ENCODE measurements around the gene VWA8.
"Not testable (repeated sequence)": the region's sequence is repeated elsewhere in the genome, so short reads cannot be mapped to it uniquely, and the experiment has no call there.

The VWA8 gene

DNA sequence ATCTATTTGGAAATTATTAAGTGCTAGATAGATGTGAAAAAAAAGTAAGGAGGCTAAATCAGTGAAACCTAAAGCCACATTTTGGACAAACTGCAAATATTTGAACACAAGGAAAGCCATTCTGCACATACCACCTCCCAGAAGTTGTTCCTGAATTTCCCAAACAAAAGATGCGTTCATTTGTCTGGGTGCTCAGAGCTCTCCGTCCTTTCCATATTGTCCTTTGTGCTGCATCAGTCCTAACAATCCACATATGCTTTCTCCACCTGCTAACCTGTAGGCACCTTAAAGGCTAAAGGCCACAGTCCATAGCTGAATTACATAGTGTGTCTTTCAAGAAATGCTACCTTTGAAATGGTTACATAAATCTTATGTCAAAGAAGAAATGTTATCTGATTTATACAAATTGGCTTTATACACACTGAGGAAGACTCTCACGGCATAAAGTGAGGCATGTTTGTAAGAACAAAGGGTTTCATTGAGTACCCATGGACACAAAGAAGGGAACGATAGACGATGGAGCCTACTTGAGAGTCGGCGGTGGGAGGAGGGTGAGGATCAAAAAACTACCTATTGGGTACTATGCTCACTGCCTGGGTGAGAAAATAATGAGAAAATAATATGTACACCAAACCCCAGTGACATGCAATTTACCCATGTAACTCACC, 321.5 kb downstream of the VWA8 start:
- H3K27me3 ChIP-seq (ENCODE audit: low read depth, low read length), result no peaks in the 10 kb centered on the region
- H3K4me3 ChIP-seq (ENCODE audit: low read length), result no peak overlapping the region
- H3K9me3 ChIP-seq (ENCODE audit: insufficient read depth, low read length), result no peaks in the 10 kb centered on the region
- H3K4me1 ChIP-seq (ENCODE audit: low read length), result no peaks in the 10 kb centered on the region
- no peak overlapping the region for H3K9ac ChIP-seq (ENCODE audit: low read length)
- no peak overlapping the region for H3K4me2 ChIP-seq (ENCODE audit: low read length)
- TF ChIP-seq, protein P1, sequence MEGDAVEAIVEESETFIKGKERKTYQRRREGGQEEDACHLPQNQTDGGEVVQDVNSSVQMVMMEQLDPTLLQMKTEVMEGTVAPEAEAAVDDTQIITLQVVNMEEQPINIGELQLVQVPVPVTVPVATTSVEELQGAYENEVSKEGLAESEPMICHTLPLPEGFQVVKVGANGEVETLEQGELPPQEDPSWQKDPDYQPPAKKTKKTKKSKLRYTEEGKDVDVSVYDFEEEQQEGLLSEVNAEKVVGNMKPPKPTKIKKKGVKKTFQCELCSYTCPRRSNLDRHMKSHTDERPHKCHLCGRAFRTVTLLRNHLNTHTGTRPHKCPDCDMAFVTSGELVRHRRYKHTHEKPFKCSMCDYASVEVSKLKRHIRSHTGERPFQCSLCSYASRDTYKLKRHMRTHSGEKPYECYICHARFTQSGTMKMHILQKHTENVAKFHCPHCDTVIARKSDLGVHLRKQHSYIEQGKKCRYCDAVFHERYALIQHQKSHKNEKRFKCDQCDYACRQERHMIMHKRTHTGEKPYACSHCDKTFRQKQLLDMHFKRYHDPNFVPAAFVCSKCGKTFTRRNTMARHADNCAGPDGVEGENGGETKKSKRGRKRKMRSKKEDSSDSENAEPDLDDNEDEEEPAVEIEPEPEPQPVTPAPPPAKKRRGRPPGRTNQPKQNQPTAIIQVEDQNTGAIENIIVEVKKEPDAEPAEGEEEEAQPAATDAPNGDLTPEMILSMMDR (IDR thresholded peaks at IDR 0.05; ENCODE audit: low read depth, low read length), result no peak
- no peak for TF ChIP-seq EZH2phosphoT487 (IDR thresholded peaks at IDR 0.05; ENCODE audit: low read depth)
- H3K27ac ChIP-seq (ENCODE audit: low read length), result no peak overlapping the region
- no peak overlapping the region for H2AFZ ChIP-seq (ENCODE audit: low read depth, low read length)
- H3K36me3 ChIP-seq (replicated peaks; ENCODE audit: low read depth, low read length), result no peaks in the 10 kb centered on the region
- H3K79me2 ChIP-seq (ENCODE audit: low read length), result no peaks in the 10 kb centered on the region
- H4K20me1 ChIP-seq (ENCODE audit: insufficient read depth, low read length), result no peaks in the 10 kb centered on the region

DNA sequence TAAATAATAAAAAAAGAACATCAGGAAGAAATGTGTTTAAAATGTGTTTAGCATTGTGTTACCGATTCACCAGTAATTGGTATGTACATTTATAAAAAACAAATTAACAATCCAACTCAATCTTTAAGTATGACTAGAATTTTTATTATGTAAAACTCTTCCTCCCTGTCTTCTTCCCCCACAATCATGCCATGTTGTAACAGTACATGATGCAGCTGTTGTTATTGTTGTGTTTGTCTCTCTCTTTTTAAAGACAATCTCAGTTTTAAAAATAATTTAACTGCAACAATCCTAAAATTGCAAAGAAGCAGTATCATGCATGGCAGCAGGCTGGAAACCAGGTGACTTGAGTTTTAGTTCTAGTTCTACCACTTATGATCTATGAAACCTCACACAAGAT, 323.3 kb downstream of the VWA8 start:
- no peaks in the 10 kb centered on the region for H3K4me1 ChIP-seq (ENCODE audit: low read length)

DNA sequence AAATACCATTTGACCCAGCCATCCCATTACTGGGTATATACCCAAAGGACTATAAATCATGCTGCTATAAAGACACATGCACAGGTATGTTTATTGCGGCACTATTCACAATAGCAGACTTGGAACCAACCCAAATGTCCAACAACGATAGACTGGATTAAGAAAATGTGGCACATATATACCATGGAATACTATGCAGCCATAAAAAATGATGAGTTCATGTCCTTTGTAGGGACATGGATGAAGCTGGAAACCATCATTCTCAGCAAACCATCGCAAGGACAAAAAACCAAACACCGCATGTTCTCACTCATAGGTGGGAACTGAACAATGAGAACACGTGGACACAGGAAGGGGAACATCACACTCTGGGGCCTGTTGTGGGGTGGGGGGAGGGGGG, 323.9 kb downstream of the VWA8 start:
- H4K20me1 ChIP-seq (ENCODE audit: insufficient read depth, low read length); H3K4me3 ChIP-seq (ENCODE audit: low read length); H3K9me3 ChIP-seq (ENCODE audit: insufficient read depth, low read length); H3K79me2 ChIP-seq (ENCODE audit: low read length); H3K4me2 ChIP-seq (ENCODE audit: low read length); H3K27ac ChIP-seq (ENCODE audit: low read length); H3K9ac ChIP-seq (ENCODE audit: low read length); H3K36me3 ChIP-seq (replicated peaks; ENCODE audit: low read depth, low read length); H2AFZ ChIP-seq (ENCODE audit: low read depth, low read length); H3K27me3 ChIP-seq (ENCODE audit: low read depth, low read length); H3K4me1 ChIP-seq (ENCODE audit: low read length): not testable (repeated sequence)

More for the DNA sequence above, 323.3 kb downstream of the VWA8 start:
- H3K4me3 ChIP-seq (ENCODE audit: low read length), result no peak overlapping the region
- peaks cover 4% of the 10 kb centered on the region for H3K36me3 ChIP-seq (replicated peaks; ENCODE audit: low read depth, low read length)
- no peaks in the 10 kb centered on the region for H3K27me3 ChIP-seq (ENCODE audit: low read depth, low read length)
- TF ChIP-seq, protein P1 (IDR thresholded peaks at IDR 0.05; ENCODE audit: low read depth, low read length), result no peak
- TF ChIP-seq EZH2phosphoT487 (IDR thresholded peaks at IDR 0.05; ENCODE audit: low read depth), result no peak
- H3K27ac ChIP-seq (ENCODE audit: low read length), result no peak overlapping the region
- H2AFZ ChIP-seq (ENCODE audit: low read depth, low read length), result no peak overlapping the region
- H3K9ac ChIP-seq (ENCODE audit: low read length), result no peak overlapping the region
- no peaks in the 10 kb centered on the region for H3K79me2 ChIP-seq (ENCODE audit: low read length)
- no peaks in the 10 kb centered on the region for H3K9me3 ChIP-seq (ENCODE audit: insufficient read depth, low read length)
- no peaks in the 10 kb centered on the region for H4K20me1 ChIP-seq (ENCODE audit: insufficient read depth, low read length)
- H3K4me2 ChIP-seq (ENCODE audit: low read length), result no peak overlapping the region

DNA sequence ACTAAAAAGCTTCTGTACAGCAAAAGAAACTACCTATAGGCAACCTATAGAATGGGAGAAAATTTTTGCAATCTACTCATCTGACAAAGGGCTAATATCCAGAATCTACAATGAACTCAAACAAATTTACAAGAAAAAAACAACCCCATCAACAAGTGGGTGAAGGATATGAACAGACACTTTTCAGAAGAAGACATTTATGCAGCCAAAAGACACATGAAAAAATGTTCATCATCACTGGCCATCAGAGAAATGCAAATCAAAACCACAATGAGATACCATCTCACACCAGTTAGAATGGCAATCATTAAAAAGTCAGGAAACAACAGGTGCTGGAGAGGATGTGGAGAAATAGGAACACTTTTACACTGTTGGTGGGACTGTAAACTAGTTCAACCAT, 324.3 kb downstream of the VWA8 start:
- not testable (repeated sequence) for H3K4me2 ChIP-seq (ENCODE audit: low read length); H3K27me3 ChIP-seq (ENCODE audit: low read depth, low read length); H4K20me1 ChIP-seq (ENCODE audit: insufficient read depth, low read length); H3K4me1 ChIP-seq (ENCODE audit: low read length); H3K79me2 ChIP-seq (ENCODE audit: low read length); H3K9me3 ChIP-seq (ENCODE audit: insufficient read depth, low read length); H3K4me3 ChIP-seq (ENCODE audit: low read length); H3K36me3 ChIP-seq (replicated peaks; ENCODE audit: low read depth, low read length); H3K9ac ChIP-seq (ENCODE audit: low read length); H3K27ac ChIP-seq (ENCODE audit: low read length); H2AFZ ChIP-seq (ENCODE audit: low read depth, low read length)

DNA sequence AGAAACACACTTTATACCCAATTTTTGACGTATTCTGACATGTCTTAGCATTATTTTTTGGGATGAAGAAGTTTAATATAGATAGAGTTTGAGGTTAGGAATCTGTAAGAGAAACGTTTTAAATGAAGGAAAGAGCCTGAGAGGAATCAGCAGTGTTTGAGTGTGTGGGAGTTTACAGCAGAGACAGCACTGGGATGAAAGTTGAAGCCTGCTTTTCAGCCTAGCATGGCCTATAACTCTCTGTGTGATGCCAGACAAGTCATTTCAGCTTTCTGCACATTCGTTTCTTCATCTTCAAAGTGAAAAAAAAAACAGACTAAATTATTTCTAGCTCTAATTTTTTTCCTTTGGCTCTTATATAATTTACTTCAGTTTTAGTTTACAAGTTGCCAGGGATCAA, 326.5 kb downstream of the VWA8 start:
- no peak overlapping the region for H2AFZ ChIP-seq (ENCODE audit: low read depth, low read length)
- no peak overlapping the region for H3K4me3 ChIP-seq (ENCODE audit: low read length)
- TF ChIP-seq, protein P1 (IDR thresholded peaks at IDR 0.05; ENCODE audit: low read depth, low read length), result no peak
- TF ChIP-seq EZH2phosphoT487 (IDR thresholded peaks at IDR 0.05; ENCODE audit: low read depth), result no peak
- peaks cover 4% of the 10 kb centered on the region for H3K36me3 ChIP-seq (replicated peaks; ENCODE audit: low read depth, low read length)
- H3K79me2 ChIP-seq (ENCODE audit: low read length), result no peaks in the 10 kb centered on the region
- H3K27ac ChIP-seq (ENCODE audit: low read length), result no peak overlapping the region
- H4K20me1 ChIP-seq (ENCODE audit: insufficient read depth, low read length), result no peaks in the 10 kb centered on the region
- H3K4me2 ChIP-seq (ENCODE audit: low read length), result no peak overlapping the region
- H3K4me1 ChIP-seq (ENCODE audit: low read length), result no peaks in the 10 kb centered on the region
- no peaks in the 10 kb centered on the region for H3K27me3 ChIP-seq (ENCODE audit: low read depth, low read length)
- H3K9ac ChIP-seq (ENCODE audit: low read length), result no peak overlapping the region
- H3K9me3 ChIP-seq (ENCODE audit: insufficient read depth, low read length), result no peaks in the 10 kb centered on the region

All from OCI-LY3 (cell line).